Osteocyte (in vitro differentiated cells): Measurements from ENCODE around the gene MEG3. TPM values are rescaled to one million over a fixed set of nuclear protein-coding genes. Genes with fewer than 3 reads are reported as not detected.

Experiments used
- DNase-seq: peaks from one replicate; pipeline ENCODE4 v3.0.0; 2021; ENCODE audit warnings: mixed read lengths; ENCODE audit not compliant: unreplicated experiment; ENCODE audit errors: extremely low spot score
- H3K27ac Mint-ChIP-seq: one replicate; pipeline ENCODE4 v1.8.0; 2021; ENCODE audit warnings: mild to moderate bottlenecking, mixed read lengths; ENCODE audit not compliant: unreplicated experiment
- H3K27me3 Mint-ChIP-seq: one replicate; pipeline ENCODE4 v1.8.0; 2021; ENCODE audit warnings: mixed read lengths; ENCODE audit not compliant: unreplicated experiment
- H3K36me3 Mint-ChIP-seq: one replicate; pipeline ENCODE4 v1.8.0; 2021; ENCODE audit warnings: mixed read lengths; ENCODE audit not compliant: unreplicated experiment
- H3K4me1 Mint-ChIP-seq: one replicate; pipeline ENCODE4 v1.8.0; 2021; ENCODE audit warnings: mixed read lengths; ENCODE audit not compliant: unreplicated experiment
- H3K4me3 Mint-ChIP-seq: one replicate; pipeline ENCODE4 v1.8.0; 2021; ENCODE audit warnings: mild to moderate bottlenecking, moderate library complexity, mixed read lengths; ENCODE audit not compliant: unreplicated experiment
- H3K9me3 Mint-ChIP-seq: one replicate; pipeline ENCODE4 v1.8.0; 2021; ENCODE audit warnings: mixed read lengths; ENCODE audit not compliant: unreplicated experiment
- CTCF ChIP-seq: fragments of 200-600 bp; sonication (generic); IDR thresholded peaks from 2 replicates; pipeline ENCODE4 v1.5.0; 2021; ENCODE audit warnings: antibody characterized with exemption, mild to moderate bottlenecking, moderate library complexity
- microRNA-seq: library from miRNA; unstranded; fragments of <30 nt; microRNA quantifications from one replicate; pipeline ENCODE4 v1.1.0, GENCODE V29; 2020; ENCODE audit not compliant: unreplicated experiment
- total RNA-seq: library from RNA; stranded (reverse); gene quantifications from 2 replicates; pipeline ENCODE4 v1.2.1, GENCODE V29; 2021

The MEG3 gene
- total RNA-seq, 1 donor from 2014 or later, result not detected

- no peak for DNase-seq
- no peaks in the 10 kb centered on the region for H3K9me3 Mint-ChIP-seq
- H3K36me3 Mint-ChIP-seq, result no peaks in the 10 kb centered on the region
- H3K4me3 Mint-ChIP-seq, result no peak overlapping the region
- TF ChIP-seq CTCF, result no peak
- H3K4me1 Mint-ChIP-seq, result peaks cover 4% of the 10 kb centered on the region
- peaks cover 39% of the 10 kb centered on the region for H3K27me3 Mint-ChIP-seq
- no peak overlapping the region for H3K27ac Mint-ChIP-seq
Measured at GRCh38 chr14:100909439-100909838, 83.5 kb downstream of the MEG3 start.

Small RNAs within 50 kb of the gene (microRNA-seq; reads per million reads assigned to microRNA genes)
- not detected for gene MIR127
- gene MIR136, result not detected
- not detected for gene MIR2392
- gene MIR337, result not detected
- gene MIR431, result not detected
- gene MIR432, result not detected
- gene MIR433, result not detected
- gene MIR493, result not detected
- not detected for gene MIR665

Other genes with a start within 250 kb of the MEG3 start
- gene BEGAIN, start 238.7 kb upstream of the MEG3 start, total RNA-seq, result 7.0 and 8.5 TPM in 2 replicates
- 0.60 and 0.86 TPM in 2 replicates for gene DLK1, start 99.2 kb upstream of the MEG3 start, total RNA-seq
- gene RTL1, start 77.6 kb downstream of the MEG3 start, total RNA-seq, result not detected in 2 replicates